B cell (primary cell): ENCODE results near the gene ARHGEF3.

ENCODE experiments used
- EZH2 ChIP-seq: IDR thresholded peaks from 2 replicates; pipeline ENCODE4 v1.6.1; 2012; ENCODE audit warnings: borderline replicate concordance, low read depth, mild to moderate bottlenecking, moderate library complexity, low read length; ENCODE audit not compliant: insufficient read depth, poor library complexity, severe bottlenecking
- TF ChIP-seq, protein P1 (sequence below): fragments of 200-600 bp; IDR thresholded peaks from one replicate; pipeline ENCODE4 v1.8.0; 2022; ENCODE audit warnings: antibody characterized with exemption, mild to moderate bottlenecking

DNA sequence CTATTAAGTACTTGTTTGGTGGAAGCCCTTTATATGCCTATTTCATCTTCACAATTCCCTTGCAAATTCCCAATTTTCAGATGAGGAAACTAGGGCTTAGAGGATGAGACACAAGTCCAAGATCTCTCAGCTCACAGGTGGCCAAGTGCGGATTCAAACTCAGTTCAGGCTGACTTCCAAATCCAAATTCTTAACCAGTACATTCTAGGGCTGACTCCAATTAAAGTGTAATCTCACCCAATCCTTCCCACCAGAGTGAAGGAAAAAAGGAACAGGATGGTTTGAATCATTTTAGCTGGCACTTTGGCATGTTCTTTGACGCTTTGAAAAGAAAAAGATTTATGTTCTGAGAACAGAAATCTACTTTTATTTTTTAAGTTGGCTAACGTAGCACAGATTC is 12.7 kb downstream of the ARHGEF3 start:
- TF ChIP-seq, protein P1, sequence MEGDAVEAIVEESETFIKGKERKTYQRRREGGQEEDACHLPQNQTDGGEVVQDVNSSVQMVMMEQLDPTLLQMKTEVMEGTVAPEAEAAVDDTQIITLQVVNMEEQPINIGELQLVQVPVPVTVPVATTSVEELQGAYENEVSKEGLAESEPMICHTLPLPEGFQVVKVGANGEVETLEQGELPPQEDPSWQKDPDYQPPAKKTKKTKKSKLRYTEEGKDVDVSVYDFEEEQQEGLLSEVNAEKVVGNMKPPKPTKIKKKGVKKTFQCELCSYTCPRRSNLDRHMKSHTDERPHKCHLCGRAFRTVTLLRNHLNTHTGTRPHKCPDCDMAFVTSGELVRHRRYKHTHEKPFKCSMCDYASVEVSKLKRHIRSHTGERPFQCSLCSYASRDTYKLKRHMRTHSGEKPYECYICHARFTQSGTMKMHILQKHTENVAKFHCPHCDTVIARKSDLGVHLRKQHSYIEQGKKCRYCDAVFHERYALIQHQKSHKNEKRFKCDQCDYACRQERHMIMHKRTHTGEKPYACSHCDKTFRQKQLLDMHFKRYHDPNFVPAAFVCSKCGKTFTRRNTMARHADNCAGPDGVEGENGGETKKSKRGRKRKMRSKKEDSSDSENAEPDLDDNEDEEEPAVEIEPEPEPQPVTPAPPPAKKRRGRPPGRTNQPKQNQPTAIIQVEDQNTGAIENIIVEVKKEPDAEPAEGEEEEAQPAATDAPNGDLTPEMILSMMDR, result no peak
- no peak for TF ChIP-seq EZH2
